ENCODE measurements around the gene CYB561D1.
A peak's percentile ranks its signal among the peaks of the same experiment; 100 is the strongest.

GRCh38 chr1:109490029-109490933 is 3.6 kb upstream of the CYB561D1 start:
- TF ChIP-seq POLR2A (IDR thresholded peaks at IDR 0.05; ENCODE audit: low read depth) (no peak), EP300 (IDR thresholded peaks at IDR 0.05) (no peak), CTCF (IDR thresholded peaks at IDR 0.05) (peak; percentile 77 to 90 (median 77))

All from esophagus muscularis mucosa (tissue), 4 donors.